Raji (cell line): ENCODE measurements around the gene GSDMA.

ENCODE experiments used
- POLR2A ChIP-seq: IDR thresholded peaks from 2 replicates; pipeline ENCODE4 v1.6.1; 2011; ENCODE audit warnings: low read depth, low read length, control low read depth; ENCODE audit not compliant: insufficient read depth

Gene GSDMA

GRCh38 chr17:40018211-40019121, 55.7 kb downstream of the GSDMA start:
- no peak for TF ChIP-seq POLR2A

- TF ChIP-seq POLR2A, result no peak
Observed at GRCh38 chr17:40019140-40019991, 56.6 kb downstream of the GSDMA start.

GRCh38 chr17:40020146-40020545, 57.3 kb downstream of the GSDMA start:
- TF ChIP-seq POLR2A, result no peak

- no peak for TF ChIP-seq POLR2A
Observed at GRCh38 chr17:40021451-40021971, 58.7 kb downstream of the GSDMA start.

- TF ChIP-seq POLR2A, result no peak
Observed at GRCh38 chr17:40022497-40022896, 59.7 kb downstream of the GSDMA start.

GRCh38 chr17:40022961-40023541, 60.2 kb downstream of the GSDMA start:
- no peak for TF ChIP-seq POLR2A

GRCh38 chr17:40023590-40024292, 60.9 kb downstream of the GSDMA start:
- TF ChIP-seq POLR2A, result no peak

GRCh38 chr17:40024901-40025300, 62.1 kb downstream of the GSDMA start:
- TF ChIP-seq POLR2A, result no peak

GRCh38 chr17:40025559-40025958, 62.8 kb downstream of the GSDMA start:
- no peak for TF ChIP-seq POLR2A

- no peak for TF ChIP-seq POLR2A
Observed at GRCh38 chr17:40025991-40026815, 63.4 kb downstream of the GSDMA start.

GRCh38 chr17:40026816-40027613, 64.2 kb downstream of the GSDMA start:
- TF ChIP-seq POLR2A, result no peak
